WTC11 (cell line): ENCODE measurements around the gene ADGRV1. TPM values are rescaled to one million over a fixed set of nuclear protein-coding genes. Genes with fewer than 3 reads are reported as not detected.

Source experiments
- ATAC-seq: fragments of 200-7000 bp; cut with Tn5 transposase; 2 replicates; pipeline ENCODE4 v1.10.0; 2021; ENCODE audit warnings: mild to moderate bottlenecking, moderate library complexity
- CTCF ChIA-PET: fragments of 300-600 bp; sonication (Branson Sonifier 250); formaldehyde crosslinking; loops from one replicate; lab custom pipeline; 2021; ENCODE audit warnings: antibody characterized with exemption; lab: Charles Lee
- POLR2A ChIA-PET: fragments of 350-600 bp; sonication (Branson Sonifier 250); formaldehyde crosslinking; loops from one replicate; lab custom pipeline; 2021; ENCODE audit warnings: antibody characterized with exemption; lab: Charles Lee
- DNase-seq: peaks from one replicate; pipeline ENCODE4 v3.0.0; 2021; ENCODE audit warnings: low spot score
- H3K27ac Mint-ChIP-seq: 2 replicates; pipeline ENCODE4 v1.8.0; 2021; ENCODE audit warnings: mixed read lengths
- H3K27me3 Mint-ChIP-seq: 2 replicates; pipeline ENCODE4 v1.8.0; 2021; ENCODE audit warnings: low read depth, mild to moderate bottlenecking, moderate library complexity, mixed read lengths
- H3K36me3 Mint-ChIP-seq: 2 replicates; pipeline ENCODE4 v1.8.0; 2021; ENCODE audit warnings: mixed read lengths
- H3K4me1 Mint-ChIP-seq: 2 replicates; pipeline ENCODE4 v1.8.0; 2022; ENCODE audit warnings: mixed read lengths
- H3K4me3 Mint-ChIP-seq: 2 replicates; pipeline ENCODE4 v1.8.0; 2021; ENCODE audit warnings: mild to moderate bottlenecking, moderate library complexity, mixed read lengths
- H3K9me3 Mint-ChIP-seq: 2 replicates; pipeline ENCODE4 v1.8.0; 2021; ENCODE audit warnings: mixed read lengths
- CREM ChIP-seq: sonication (generic); formaldehyde crosslinking; IDR thresholded peaks from 2 replicates; pipeline ENCODE4 v1.8.1; 2022; ENCODE audit warnings: mild to moderate bottlenecking, missing genetic modification reagents, moderate library complexity
- EMX1 ChIP-seq: fragments of 250-450 bp; sonication (Bioruptor Pico); IDR thresholded peaks from 2 replicates; pipeline ENCODE4 v1.8.0; 2021; ENCODE audit warnings: mild to moderate bottlenecking
- JAZF1 ChIP-seq: fragments of 250-450 bp; sonication (Bioruptor Pico); IDR thresholded peaks from 2 replicates; pipeline ENCODE4 v1.9.0; 2021; ENCODE audit warnings: moderate library complexity, mild to moderate bottlenecking, inconsistent platforms
- NFYB ChIP-seq: sonication (generic); formaldehyde crosslinking; conservative IDR thresholded peaks from 2 replicates; pipeline ENCODE4 v1.8.0; 2022; ENCODE audit warnings: low read depth, missing genetic modification reagents
- NR3C1 ChIP-seq: sonication (generic); formaldehyde crosslinking; conservative IDR thresholded peaks from 2 replicates; pipeline ENCODE4 v1.8.1; 2023; ENCODE audit warnings: low read depth, mild to moderate bottlenecking, missing genetic modification reagents
- PRRX2 ChIP-seq: fragments of 250-450 bp; sonication (Bioruptor Pico); IDR thresholded peaks from 2 replicates; pipeline ENCODE4 v1.8.0; 2021; ENCODE audit warnings: mild to moderate bottlenecking
- RELA ChIP-seq: sonication (generic); formaldehyde crosslinking; IDR thresholded peaks from 2 replicates; pipeline ENCODE4 v1.8.1; 2022; ENCODE audit warnings: missing genetic modification reagents, mild to moderate bottlenecking, borderline replicate concordance
- TEAD4 ChIP-seq: sonication (generic); formaldehyde crosslinking; IDR thresholded peaks from 2 replicates; pipeline ENCODE4 v1.8.0; 2022; ENCODE audit warnings: mild to moderate bottlenecking, missing genetic modification reagents
- TP53 ChIP-seq: sonication (generic); formaldehyde crosslinking; IDR thresholded peaks from 2 replicates; pipeline ENCODE4 v1.8.1; 2023; ENCODE audit warnings: mild to moderate bottlenecking, missing genetic modification reagents
- ZNF416 ChIP-seq: fragments of 250-450 bp; sonication (Bioruptor Pico); IDR thresholded peaks from 2 replicates; pipeline ENCODE4 v1.9.0; 2021; ENCODE audit warnings: mild to moderate bottlenecking, inconsistent platforms
- total RNA-seq: library from RNA; stranded (reverse); gene quantifications from 3 replicates; pipeline ENCODE4 v1.2.3, GENCODE V29; 2021
- TF ChIP-seq, protein P1 (sequence below): sonication (generic); formaldehyde crosslinking; IDR thresholded peaks from 2 replicates; pipeline ENCODE4 v1.8.0; 2022; ENCODE audit warnings: mild to moderate bottlenecking, missing genetic modification reagents
- TF ChIP-seq, protein P2 (sequence below): sonication (generic); formaldehyde crosslinking; IDR thresholded peaks from 2 replicates; pipeline ENCODE4 v1.8.0; 2023; ENCODE audit warnings: missing genetic modification reagents
- TF ChIP-seq, protein P3 (sequence below): fragments of 250-450 bp; sonication (Bioruptor Pico); IDR thresholded peaks from 2 replicates; pipeline ENCODE4 v2.1.2; 2022; ENCODE audit warnings: mild to moderate bottlenecking, moderate library complexity
- TF ChIP-seq, protein P4 (sequence below): sonication (generic); formaldehyde crosslinking; IDR thresholded peaks from 2 replicates; pipeline ENCODE4 v1.8.1; 2022; ENCODE audit warnings: low read depth, missing genetic modification reagents, borderline replicate concordance

ADGRV1 gene
- total RNA-seq, 1 experiment from 2014 or later = 74.5 TPM

DNA sequence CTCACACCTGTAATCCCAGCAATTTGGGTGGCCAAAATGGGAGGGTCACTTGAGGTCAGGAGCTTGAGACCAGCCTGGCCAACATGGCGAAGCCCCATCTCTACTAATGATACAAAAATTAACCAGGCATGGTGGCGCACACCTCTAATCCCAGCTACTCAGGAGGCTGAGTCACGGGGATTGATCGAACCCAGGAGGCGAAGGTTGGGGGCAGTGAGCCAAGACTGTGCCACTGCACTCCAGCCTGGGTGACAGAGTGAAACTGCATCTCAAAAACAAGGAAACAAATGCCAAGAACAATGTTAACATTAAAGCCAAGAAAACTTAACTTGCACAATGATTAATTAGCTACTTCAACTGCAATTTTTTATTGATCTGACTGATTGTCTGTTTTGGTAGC lies 621.9 kb downstream of the ADGRV1 start:
- no peaks in the 10 kb centered on the region for H3K9me3 Mint-ChIP-seq
- no peak for DNase-seq
- POLR2A ChIA-PET = no interaction called here
- H3K4me3 Mint-ChIP-seq = no peak overlapping the region
- H3K27me3 Mint-ChIP-seq = no peaks in the 10 kb centered on the region
- CTCF ChIA-PET = no interaction called here
- no peak overlapping the region for H3K27ac Mint-ChIP-seq
- H3K4me1 Mint-ChIP-seq = peaks cover 44% of the 10 kb centered on the region
- TF ChIP-seq NR3C1 (CRISPR knock-in tag) (no peak), NFYB (no peak), PRRX2 (no peak), TEAD4 (no peak), RELA (CRISPR knock-in tag) (no peak)
- TF ChIP-seq, protein P1, sequence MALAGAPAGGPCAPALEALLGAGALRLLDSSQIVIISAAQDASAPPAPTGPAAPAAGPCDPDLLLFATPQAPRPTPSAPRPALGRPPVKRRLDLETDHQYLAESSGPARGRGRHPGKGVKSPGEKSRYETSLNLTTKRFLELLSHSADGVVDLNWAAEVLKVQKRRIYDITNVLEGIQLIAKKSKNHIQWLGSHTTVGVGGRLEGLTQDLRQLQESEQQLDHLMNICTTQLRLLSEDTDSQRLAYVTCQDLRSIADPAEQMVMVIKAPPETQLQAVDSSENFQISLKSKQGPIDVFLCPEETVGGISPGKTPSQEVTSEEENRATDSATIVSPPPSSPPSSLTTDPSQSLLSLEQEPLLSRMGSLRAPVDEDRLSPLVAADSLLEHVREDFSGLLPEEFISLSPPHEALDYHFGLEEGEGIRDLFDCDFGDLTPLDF = no peak
- TF ChIP-seq, all 79 proteins: peak for 0
- ATAC-seq = no peak
- H3K36me3 Mint-ChIP-seq = no peaks in the 10 kb centered on the region

DNA sequence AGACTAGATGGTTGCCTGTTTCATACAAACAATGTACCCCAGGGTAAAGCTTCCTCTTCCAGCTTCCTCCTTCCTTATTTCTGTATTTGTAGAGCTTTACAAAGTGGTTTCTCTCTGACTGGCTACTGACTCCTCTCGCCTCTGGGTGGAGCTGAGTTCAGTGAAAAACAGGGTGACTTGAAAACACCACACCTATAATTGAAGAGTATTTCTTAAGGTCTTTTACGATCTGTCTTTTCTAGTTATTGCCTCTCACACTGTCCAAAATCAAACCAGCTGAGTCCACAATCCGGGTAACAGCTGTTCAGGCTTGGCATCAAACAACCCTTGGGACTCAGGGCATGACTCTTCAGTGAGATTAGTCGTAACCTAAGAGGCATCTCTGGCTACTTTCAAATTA lies 624.2 kb downstream of the ADGRV1 start:
- H3K27ac Mint-ChIP-seq = peak overlapping the region; percentile 70; the same call in 1 of the 2 replicates
- no peaks in the 10 kb centered on the region for H3K9me3 Mint-ChIP-seq
- ChIA-PET POLR2A (interaction anchor here (1.9 to 2.8 kb wide), 2 partner anchors 198 to 200 kb away, joined by 9 to 13 read pairs; partner anchors contain the start of gene ARRDC3), CTCF (interaction anchor here (0.6 to 3.9 kb wide), 10 partner anchors 37 to 743 kb away, joined by 3 to 29 read pairs (median 4); partner anchors contain the start of gene ARRDC3)
- peak; percentile 84 for ATAC-seq
- TF ChIP-seq, protein P2, sequence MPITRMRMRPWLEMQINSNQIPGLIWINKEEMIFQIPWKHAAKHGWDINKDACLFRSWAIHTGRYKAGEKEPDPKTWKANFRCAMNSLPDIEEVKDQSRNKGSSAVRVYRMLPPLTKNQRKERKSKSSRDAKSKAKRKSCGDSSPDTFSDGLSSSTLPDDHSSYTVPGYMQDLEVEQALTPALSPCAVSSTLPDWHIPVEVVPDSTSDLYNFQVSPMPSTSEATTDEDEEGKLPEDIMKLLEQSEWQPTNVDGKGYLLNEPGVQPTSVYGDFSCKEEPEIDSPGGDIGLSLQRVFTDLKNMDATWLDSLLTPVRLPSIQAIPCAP (CRISPR knock-in tag) = no peak
- TF ChIP-seq, protein P3, sequence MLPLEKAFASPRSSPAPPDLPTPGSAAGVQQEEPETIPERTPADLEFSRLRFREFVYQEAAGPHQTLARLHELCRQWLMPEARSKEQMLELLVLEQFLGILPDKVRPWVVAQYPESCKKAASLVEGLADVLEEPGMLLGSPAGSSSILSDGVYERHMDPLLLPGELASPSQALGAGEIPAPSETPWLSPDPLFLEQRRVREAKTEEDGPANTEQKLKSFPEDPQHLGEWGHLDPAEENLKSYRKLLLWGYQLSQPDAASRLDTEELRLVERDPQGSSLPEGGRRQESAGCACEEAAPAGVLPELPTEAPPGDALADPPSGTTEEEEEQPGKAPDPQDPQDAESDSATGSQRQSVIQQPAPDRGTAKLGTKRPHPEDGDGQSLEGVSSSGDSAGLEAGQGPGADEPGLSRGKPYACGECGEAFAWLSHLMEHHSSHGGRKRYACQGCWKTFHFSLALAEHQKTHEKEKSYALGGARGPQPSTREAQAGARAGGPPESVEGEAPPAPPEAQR = no peak
- TF ChIP-seq, protein P4, sequence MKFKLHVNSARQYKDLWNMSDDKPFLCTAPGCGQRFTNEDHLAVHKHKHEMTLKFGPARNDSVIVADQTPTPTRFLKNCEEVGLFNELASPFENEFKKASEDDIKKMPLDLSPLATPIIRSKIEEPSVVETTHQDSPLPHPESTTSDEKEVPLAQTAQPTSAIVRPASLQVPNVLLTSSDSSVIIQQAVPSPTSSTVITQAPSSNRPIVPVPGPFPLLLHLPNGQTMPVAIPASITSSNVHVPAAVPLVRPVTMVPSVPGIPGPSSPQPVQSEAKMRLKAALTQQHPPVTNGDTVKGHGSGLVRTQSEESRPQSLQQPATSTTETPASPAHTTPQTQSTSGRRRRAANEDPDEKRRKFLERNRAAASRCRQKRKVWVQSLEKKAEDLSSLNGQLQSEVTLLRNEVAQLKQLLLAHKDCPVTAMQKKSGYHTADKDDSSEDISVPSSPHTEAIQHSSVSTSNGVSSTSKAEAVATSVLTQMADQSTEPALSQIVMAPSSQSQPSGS (CRISPR knock-in tag) = no peak
- TF ChIP-seq, protein P1 = no peak
- TF ChIP-seq EMX1 (CRISPR knock-in tag) (no peak), JAZF1 (CRISPR knock-in tag) (no peak), ZNF416 (CRISPR knock-in tag) (no peak)
- TF ChIP-seq, all 79 proteins: peak for 0
- peak; percentile 17 for DNase-seq
- H3K4me1 Mint-ChIP-seq = peaks cover 23% of the 10 kb centered on the region
- H3K36me3 Mint-ChIP-seq = no peaks in the 10 kb centered on the region
- H3K4me3 Mint-ChIP-seq = no peak overlapping the region
- H3K27me3 Mint-ChIP-seq = no peaks in the 10 kb centered on the region

DNA sequence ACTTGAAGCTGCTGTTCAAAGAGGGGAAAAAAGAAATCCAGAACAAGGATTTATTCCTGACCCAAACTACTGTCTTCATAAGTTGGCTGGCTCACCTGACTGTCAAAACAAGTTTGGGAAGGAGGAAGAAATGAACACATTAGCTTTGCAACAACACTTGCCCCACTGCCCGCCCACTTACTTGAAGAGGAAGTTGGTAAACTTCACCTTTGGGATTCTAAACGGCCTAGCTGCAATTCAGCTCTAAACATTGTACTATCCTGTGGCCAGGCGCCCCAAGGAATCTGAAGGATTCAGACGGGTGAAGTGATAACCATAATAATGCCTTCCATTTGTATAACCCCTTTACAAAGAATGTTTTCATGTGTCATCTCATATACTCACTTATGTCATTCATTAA lies 625.1 kb downstream of the ADGRV1 start:
- POLR2A ChIA-PET = interaction anchor here (1.9 to 2.8 kb wide), 2 partner anchors 197 to 199 kb away, joined by 9 to 13 read pairs; partner anchors contain the start of gene ARRDC3
- Mint-ChIP-seq H3K36me3 (no peaks in the 10 kb centered on the region), H3K27ac (peak overlapping the region; percentile 75), H3K27me3 (no peaks in the 10 kb centered on the region), H3K4me1 (peaks cover 22% of the 10 kb centered on the region), H3K4me3 (no peak overlapping the region), H3K9me3 (no peaks in the 10 kb centered on the region)
- CTCF ChIA-PET = interaction anchor here (0.7 to 3.9 kb wide), 8 partner anchors 12 to 236 kb away, joined by 3 to 29 read pairs (median 4); partner anchors contain the start of gene ARRDC3
- ATAC-seq (peak; percentile 78), DNase-seq (no peak)
- TF ChIP-seq TP53 (no peak), CREM (CRISPR knock-in tag) (no peak)
- TF ChIP-seq, protein P1 = no peak
- TF ChIP-seq, protein P3 = no peak
